MM.1S (cell line): ENCODE data around the gene PTPN1.

Experiments used
- DNase-seq: peaks from one replicate; pipeline ENCODE4 v3.0.0-alpha.2; 2015
- H2AFZ ChIP-seq: fragments of 300-600 bp; sonication (generic); 2 replicates; pipeline ENCODE4 v1.6.0; 2016; ENCODE audit warnings: antibody characterized with exemption, low read length
- H3F3A ChIP-seq: fragments of 300-600 bp; sonication (generic); 2 replicates; pipeline ENCODE4 v1.6.1; 2016; ENCODE audit warnings: mild to moderate bottlenecking, antibody characterized with exemption, low read length, moderate library complexity, mixed read lengths; ENCODE audit not compliant: insufficient read depth
- H3K27ac ChIP-seq: fragments of 300-600 bp; sonication (generic); 2 replicates; pipeline ENCODE4 v1.5.1; 2016; ENCODE audit warnings: mild to moderate bottlenecking, low read length
- H3K27me3 ChIP-seq: fragments of 300-600 bp; sonication (generic); replicated peaks from 2 replicates; pipeline ENCODE4 v1.6.0; 2016; ENCODE audit warnings: low read length; ENCODE audit not compliant: insufficient read depth
- H3K36me3 ChIP-seq: fragments of 300-600 bp; sonication (generic); replicated peaks from 2 replicates; pipeline ENCODE4 v1.6.1; 2016; ENCODE audit warnings: mild to moderate bottlenecking, low read length, mixed read lengths; ENCODE audit not compliant: insufficient read depth
- H3K4me1 ChIP-seq: fragments of 300-600 bp; sonication (generic); 2 replicates; pipeline ENCODE4 v1.6.1; 2016; ENCODE audit warnings: low read length, mixed read lengths
- H3K4me2 ChIP-seq: fragments of 300-600 bp; sonication (generic); 2 replicates; pipeline ENCODE4 v1.6.0; 2016; ENCODE audit warnings: low read depth, low read length
- H3K4me3 ChIP-seq: fragments of 300-600 bp; sonication (generic); 2 replicates; pipeline ENCODE4 v1.5.1; 2016; ENCODE audit warnings: low read length, mixed read lengths
- H3K79me2 ChIP-seq: fragments of 300-600 bp; sonication (generic); 2 replicates; pipeline ENCODE4 v1.6.1; 2016; ENCODE audit warnings: mixed run types, low read length, mixed read lengths
- H3K9ac ChIP-seq: fragments of 300-600 bp; sonication (generic); 2 replicates; pipeline ENCODE4 v1.6.1; 2016; ENCODE audit warnings: low read length, mixed read lengths
- H3K9me2 ChIP-seq: fragments of 300-600 bp; sonication (generic); replicated peaks from 2 replicates; pipeline ENCODE4 v1.6.1; 2016; ENCODE audit warnings: mild to moderate bottlenecking, low read length, mixed read lengths; ENCODE audit not compliant: insufficient read depth
- H3K9me3 ChIP-seq: fragments of 300-600 bp; sonication (generic); replicated peaks from 2 replicates; pipeline ENCODE4 v1.6.1; 2016; ENCODE audit warnings: mild to moderate bottlenecking, low read length, mixed read lengths; ENCODE audit not compliant: insufficient read depth
- H4K20me1 ChIP-seq: fragments of 300-600 bp; sonication (generic); 2 replicates; pipeline ENCODE4 v1.6.1; 2016; ENCODE audit warnings: mild to moderate bottlenecking, low read length, moderate library complexity, mixed read lengths; ENCODE audit not compliant: insufficient read depth
- CTCF ChIP-seq: fragments of 300-600 bp; sonication (generic); IDR thresholded peaks from 2 replicates; pipeline ENCODE4 v1.5.1; 2016; ENCODE audit warnings: antibody characterized with exemption, low read length, mixed read lengths
- EZH2 ChIP-seq: fragments of 300-600 bp; sonication (generic); optimal IDR thresholded peaks from 2 replicates; pipeline ENCODE3; 2017; ENCODE audit warnings: low read depth, mild to moderate bottlenecking, antibody characterized with exemption, low read length, mixed read lengths
- EZH2phosphoT487 ChIP-seq: fragments of 300-600 bp; sonication (generic); IDR thresholded peaks from 2 replicates; pipeline ENCODE4 v1.6.1; 2018; ENCODE audit warnings: antibody characterized with exemption, low read length

PTPN1 gene

GRCh38 chr20:50559856-50560638 is 49.9 kb downstream of the PTPN1 start:
- peaks cover 22% of the 10 kb centered on the region for H3K79me2 ChIP-seq
- no peaks in the 10 kb centered on the region for H3K4me1 ChIP-seq
- H3K36me3 ChIP-seq: no peaks in the 10 kb centered on the region
- TF ChIP-seq CTCF: no peak
- no peak for TF ChIP-seq EZH2phosphoT487
- TF ChIP-seq EZH2: no peak
- no peaks in the 10 kb centered on the region for H3K9me3 ChIP-seq
- no peaks in the 10 kb centered on the region for H3K9me2 ChIP-seq
- no peaks in the 10 kb centered on the region for H3F3A ChIP-seq
- H3K4me2 ChIP-seq: no peak overlapping the region
- no peak overlapping the region for H2AFZ ChIP-seq
- no peak for DNase-seq
- H3K27me3 ChIP-seq: no peaks in the 10 kb centered on the region
- no peaks in the 10 kb centered on the region; the same call in 1 of the 2 replicates for H4K20me1 ChIP-seq
- H3K9ac ChIP-seq: no peak overlapping the region
- no peak overlapping the region for H3K4me3 ChIP-seq
- H3K27ac ChIP-seq: no peak overlapping the region

GRCh38 chr20:50560867-50561266 is 50.7 kb downstream of the PTPN1 start:
- no peaks in the 10 kb centered on the region for H3K36me3 ChIP-seq
- no peaks in the 10 kb centered on the region for H3K4me1 ChIP-seq
- H3K9me2 ChIP-seq: no peaks in the 10 kb centered on the region
- H4K20me1 ChIP-seq: no peaks in the 10 kb centered on the region; the same call in 1 of the 2 replicates
- H3F3A ChIP-seq: no peaks in the 10 kb centered on the region
- H3K79me2 ChIP-seq: peaks cover 22% of the 10 kb centered on the region
- no peak overlapping the region for H3K4me2 ChIP-seq
- H2AFZ ChIP-seq: no peak overlapping the region
- no peak overlapping the region for H3K9ac ChIP-seq
- DNase-seq: no peak
- no peaks in the 10 kb centered on the region for H3K27me3 ChIP-seq
- no peak overlapping the region for H3K27ac ChIP-seq
- H3K9me3 ChIP-seq: no peaks in the 10 kb centered on the region
- no peak overlapping the region for H3K4me3 ChIP-seq
- TF ChIP-seq EZH2 (no peak), EZH2phosphoT487 (no peak), CTCF (no peak)

- Histone ChIP-seq H3K9me3 (no peaks in the 10 kb centered on the region), H3K36me3 (no peaks in the 10 kb centered on the region), H3K4me1 (no peaks in the 10 kb centered on the region), H3K4me2 (no peak overlapping the region), H3F3A (no peaks in the 10 kb centered on the region), H3K79me2 (peaks cover 22% of the 10 kb centered on the region), H3K4me3 (no peak overlapping the region), H3K27ac (no peak overlapping the region), H3K9ac (no peak overlapping the region), H4K20me1 (no peaks in the 10 kb centered on the region; the same call in 1 of the 2 replicates), H3K9me2 (no peaks in the 10 kb centered on the region), H2AFZ (no peak overlapping the region), H3K27me3 (no peaks in the 10 kb centered on the region)
- no peak for TF ChIP-seq CTCF
- TF ChIP-seq EZH2phosphoT487: no peak
- no peak for TF ChIP-seq EZH2
- DNase-seq: no peak
Observed at GRCh38 chr20:50561379-50562078, 51.3 kb downstream of the PTPN1 start.
